Brain microvascular endothelial cell (primary cell): ENCODE data around the gene PLCB2.

ENCODE experiments used
- DNase-seq: peaks from one replicate; pipeline ENCODE4 v3.0.0-alpha.2; 2020
- H3K27ac ChIP-seq: fragments of 250-450 bp; sonication (Bioruptor Pico); 2 replicates; pipeline ENCODE4 v1.5.1; 2020; ENCODE audit warnings: mild to moderate bottlenecking, moderate library complexity
- H3K27me3 ChIP-seq: fragments of 250-450 bp; sonication (Bioruptor Pico); replicated peaks from 2 replicates; pipeline ENCODE4 v1.5.1; 2020; ENCODE audit warnings: mild to moderate bottlenecking
- H3K36me3 ChIP-seq: fragments of 250-450 bp; sonication (Bioruptor Pico); replicated peaks from 2 replicates; pipeline ENCODE4 v1.5.1; 2020; ENCODE audit warnings: mild to moderate bottlenecking
- H3K4me3 ChIP-seq: 2 replicates; pipeline ENCODE4 v1.5.1; 2011; ENCODE audit warnings: low read depth, mild to moderate bottlenecking, control low read depth, low read length, moderate library complexity
- CTCF ChIP-seq: IDR thresholded peaks from 2 replicates; pipeline ENCODE4 v1.5.1; 2011; ENCODE audit warnings: low read depth, mild to moderate bottlenecking, moderate library complexity, low read length, control low read depth, inconsistent platforms; ENCODE audit errors: missing control alignments
- in situ Hi-C: cut with HindIII; loops from 2 replicates; pipeline ENCODE4 v1.10.0; 2017; ENCODE audit warnings: low sequenced_read_pairs, low pct_ligation_motif_present

Gene PLCB2

DNA sequence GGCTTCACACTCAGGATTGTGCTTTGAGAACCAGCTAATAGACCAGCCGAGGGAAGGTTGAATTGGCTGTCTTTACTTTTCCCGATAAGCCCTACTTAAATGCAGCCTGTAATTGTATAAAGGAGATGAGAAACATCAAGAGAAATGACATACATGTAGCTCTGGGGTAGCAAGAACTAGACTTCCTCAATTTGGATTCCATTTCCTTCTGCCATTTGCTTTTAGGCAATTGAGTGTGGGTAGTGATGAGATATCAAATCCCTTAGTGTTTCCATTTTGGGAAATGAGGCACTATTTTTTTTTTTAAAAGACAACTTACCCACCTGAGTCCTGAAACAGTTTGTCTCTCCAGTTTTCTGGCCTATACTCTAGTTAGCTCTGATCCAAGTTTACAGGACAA is 18.0 kb upstream of the PLCB2 start:
- in situ Hi-C loops = no loop called here
- TF ChIP-seq CTCF = no peak
- no peak for DNase-seq
- H3K36me3 ChIP-seq = no peaks in the 10 kb centered on the region
- H3K27me3 ChIP-seq = no peaks in the 10 kb centered on the region
- no peak overlapping the region for H3K4me3 ChIP-seq
- no peak overlapping the region for H3K27ac ChIP-seq

- no peaks in the 10 kb centered on the region for H3K27me3 ChIP-seq
- no peak for TF ChIP-seq CTCF
- peak overlapping the region; percentile 69 for H3K4me3 ChIP-seq
- H3K27ac ChIP-seq = no peak overlapping the region
- in situ Hi-C loops = no loop called here
- no peaks in the 10 kb centered on the region for H3K36me3 ChIP-seq
- DNase-seq = no peak
These were observed 17.5 kb upstream of the PLCB2 start for GRCh38 chr15:40325188-40325587.

GRCh38 chr15:40323953-40324937 is 16.5 kb upstream of the PLCB2 start:
- in situ Hi-C loops = no loop called here
- no peak for DNase-seq
- H3K36me3 ChIP-seq = no peaks in the 10 kb centered on the region
- H3K27ac ChIP-seq = peak overlapping the region; percentile 19
- H3K4me3 ChIP-seq = peak overlapping the region; percentile 69
- TF ChIP-seq CTCF = no peak
- no peaks in the 10 kb centered on the region for H3K27me3 ChIP-seq

GRCh38 chr15:40323239-40323952 is 15.7 kb upstream of the PLCB2 start, which contains the start of gene INAFM2:
Gene INAFM2 (plus strand): TSS chr15:40323692. CDS start chr15:40324056, 364 bp downstream.
- in situ Hi-C loops = no loop called here
- Histone ChIP-seq H3K27me3 (no peaks in the 10 kb centered on the region), H3K4me3 (peak within 1 kb of the TSS; percentile 69), H3K27ac (peak within 1 kb of the TSS; percentile 19), H3K36me3 (no peaks in the 10 kb centered on the region)
- TF ChIP-seq CTCF = peak; percentile 75
- peak; percentile 92 for DNase-seq

DNA sequence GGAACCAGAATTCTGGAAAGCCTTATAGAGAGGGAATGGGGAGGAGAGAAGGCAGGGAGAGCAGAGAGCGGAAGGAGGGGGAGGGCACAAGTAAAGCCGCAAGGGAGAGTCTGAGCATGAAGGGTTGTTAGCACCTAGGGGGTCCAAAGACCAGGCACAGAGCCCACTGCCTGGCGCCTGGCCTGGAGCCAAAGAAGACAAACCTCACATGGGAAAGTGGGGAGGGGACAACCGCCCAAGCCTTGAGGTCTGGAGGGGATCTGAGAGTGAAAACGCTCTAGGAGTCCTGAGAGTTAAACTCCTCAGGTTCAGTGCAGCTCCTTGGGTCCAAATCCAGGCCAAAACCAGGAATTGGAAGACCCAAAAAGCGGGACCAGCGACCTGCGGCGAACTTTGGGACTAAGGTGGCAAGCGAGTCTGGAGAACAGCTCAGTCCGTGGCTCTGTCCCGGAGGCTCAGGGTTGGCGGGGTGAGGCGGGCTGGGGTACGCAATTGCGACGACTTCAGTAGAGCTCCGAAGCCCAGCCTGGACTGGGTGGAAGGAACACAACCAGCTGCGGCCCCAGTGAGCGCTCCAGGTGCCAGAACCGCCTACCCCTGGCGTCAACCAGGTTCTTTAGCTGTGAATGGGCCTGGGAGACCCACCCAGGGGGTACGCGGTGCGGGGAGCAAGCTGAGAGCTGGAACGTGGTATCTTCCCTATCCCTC is 14.9 kb upstream of the PLCB2 start:
- H3K27me3 ChIP-seq = no peaks in the 10 kb centered on the region
- in situ Hi-C loops = no loop called here
- no peaks in the 10 kb centered on the region for H3K36me3 ChIP-seq
- H3K4me3 ChIP-seq = peak overlapping the region; percentile 29
- no peak overlapping the region for H3K27ac ChIP-seq
- DNase-seq = no peak
- no peak for TF ChIP-seq CTCF
